Liver (tissue), 9 donors: ENCODE results near the gene IGSF8. TPM values are rescaled to one million over a fixed set of nuclear protein-coding genes. Genes with fewer than 3 reads are reported as not detected.

Experiments used
- DNase-seq: peaks from one replicate; pipeline ENCODE4 v3.0.0-alpha.2; 2017; ENCODE audit warnings: low spot score
- H3K27ac ChIP-seq, 2 donors: one replicate each; pipeline ENCODE4 v1.7.0; 2013; ENCODE audit warnings: inconsistent platforms in 2 of 2, low read length in 2 of 2, control low read depth in 1 of 2, low read depth in 1 of 2, mild to moderate bottlenecking in 1 of 2
- H3K27me3 ChIP-seq, 4 donors: one replicate each; pipeline versions ENCODE4 v1.6.1 to v1.7.0; 2013; ENCODE audit warnings: low read length in 3 of 4, inconsistent platforms in 1 of 4, mild to moderate bottlenecking in 1 of 4, moderate library complexity in 1 of 4; ENCODE audit not compliant: control insufficient read depth in 4 of 4, insufficient read depth in 4 of 4
- H3K36me3 ChIP-seq, 4 donors: one replicate each; pipeline versions ENCODE4 v1.6.1 to v1.7.0; 2013; ENCODE audit warnings: low read length in 3 of 4, mild to moderate bottlenecking in 3 of 4, low read depth in 1 of 4, moderate library complexity in 1 of 4; ENCODE audit not compliant: control insufficient read depth in 4 of 4, insufficient read depth in 3 of 4
- H3K4me1 ChIP-seq, 4 donors: one replicate each; pipeline versions ENCODE4 v1.6.1 to v1.7.0; 2013; ENCODE audit warnings: low read length in 3 of 4, mild to moderate bottlenecking in 3 of 4, moderate library complexity in 1 of 4; ENCODE audit not compliant: control insufficient read depth in 4 of 4, insufficient read depth in 4 of 4
- H3K4me3 ChIP-seq, 3 donors: one replicate each; pipeline versions ENCODE4 v1.6.1 to v1.7.0; 2013; ENCODE audit warnings: low read length in 3 of 3, control low read depth in 1 of 3, low read depth in 1 of 3, mild to moderate bottlenecking in 1 of 3
- H3K9ac ChIP-seq, 2 donors: one replicate each; pipeline ENCODE4 v1.7.0; 2013; ENCODE audit warnings: low read length in 2 of 2, mild to moderate bottlenecking in 2 of 2, moderate library complexity in 2 of 2, control low read depth in 1 of 2, low read depth in 1 of 2
- H3K9me3 ChIP-seq, 4 donors: one replicate each; pipeline versions ENCODE4 v1.6.1 to v1.7.0; 2013; ENCODE audit warnings: low read length in 3 of 4; ENCODE audit not compliant: control insufficient read depth in 4 of 4
- FOXA1 ChIP-seq: IDR thresholded peaks from 2 replicates; pipeline ENCODE4 v1.6.1; 2016; ENCODE audit warnings: antibody characterized with exemption
- FOXA2 ChIP-seq: IDR thresholded peaks from 2 replicates; pipeline ENCODE4 v1.6.1; 2016; ENCODE audit warnings: antibody characterized with exemption
- JUND ChIP-seq, 2 donors: IDR thresholded peaks; 2 replicates each; pipeline ENCODE4 v1.6.1; 2016; ENCODE audit warnings: antibody characterized with exemption in 2 of 2
- NR2F2 ChIP-seq: IDR thresholded peaks from 2 replicates; pipeline ENCODE4 v1.6.1; 2016; ENCODE audit warnings: antibody characterized with exemption
- RAD21 ChIP-seq, 2 donors: IDR thresholded peaks; 2 replicates each; pipeline ENCODE4 v1.6.1; 2016; ENCODE audit warnings: antibody characterized with exemption in 2 of 2, mild to moderate bottlenecking in 2 of 2
- REST ChIP-seq: IDR thresholded peaks from 2 replicates; pipeline ENCODE4 v1.6.1; 2016; ENCODE audit warnings: antibody characterized with exemption, mild to moderate bottlenecking
- SP1 ChIP-seq: IDR thresholded peaks from 2 replicates; pipeline ENCODE4 v1.6.1; 2018; ENCODE audit warnings: antibody characterized with exemption, mild to moderate bottlenecking
- TAF1 ChIP-seq: conservative IDR thresholded peaks from 2 replicates; pipeline ENCODE4 v1.6.1; 2016; ENCODE audit warnings: antibody characterized with exemption, mild to moderate bottlenecking
- WGBS: extraction: QIAGEN DNeasy Blood & Tissue Kit; methylation state at CpG from one replicate; pipeline ENCODE4 v1.1.7; 2013; 5-methylcytosine and 5-hydroxymethylcytosine counted together
- polyA plus RNA-seq, 2 donors: library from polyadenylated mRNA; stranded (reverse) in 1 of 2; unstranded in 1 of 2; fragments of 200-250 nt in 1 of 2; fragments of >200 nt in 1 of 2; fragmentation: Nextera tagmentation in 1 of 2; extraction: Ambion mirVana in 1 of 2; gene quantifications; one replicate each; pipeline versions ENCODE4 v1.2.1 to v1.2.3, GENCODE V29; 2013 to 2015
- total RNA-seq, 2 donors: library from RNA; depleted of rRNA; stranded (reverse); fragments of >200 nt; gene quantifications; one replicate each; pipeline ENCODE4 v1.2.3, GENCODE V29; 2014
- TF ChIP-seq, protein P1 (sequence below): IDR thresholded peaks from 2 replicates; pipeline ENCODE4 v1.6.1; 2016; ENCODE audit warnings: antibody characterized with exemption
- TF ChIP-seq, protein P2 (sequence below): fragments of 150-350 bp; IDR thresholded peaks from 2 replicates; pipeline ENCODE4 v1.5.1; 2017; ENCODE audit warnings: improper control_type of control experiment, low read depth, low read length; ENCODE audit not compliant: missing input control
- TF ChIP-seq, protein P3 (sequence below): IDR thresholded peaks from 2 replicates; pipeline ENCODE4 v1.6.1; 2016; ENCODE audit warnings: antibody characterized with exemption
- donor health status: healthy.
- donor health status: healthy.
- donor health status: healthy.
- donor health status: healthy.
- donor health status: healthy.

IGSF8 gene
- total and polyA plus RNA-seq, 4 donors: 9.8 to 24.3 (median 20.3) TPM

- no peaks in the 10 kb centered on the region for H3K9me3 ChIP-seq
- H3K4me3 ChIP-seq: no peak overlapping the region
- WGBS: 59% methylated on average over 6 of the region's 6 CpGs
- H3K36me3 ChIP-seq: no peaks in the 10 kb centered on the region
- TF ChIP-seq, protein P1, sequence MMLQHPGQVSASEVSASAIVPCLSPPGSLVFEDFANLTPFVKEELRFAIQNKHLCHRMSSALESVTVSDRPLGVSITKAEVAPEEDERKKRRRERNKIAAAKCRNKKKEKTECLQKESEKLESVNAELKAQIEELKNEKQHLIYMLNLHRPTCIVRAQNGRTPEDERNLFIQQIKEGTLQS: no peak
- TF ChIP-seq NR2F2: no peak
- no peak for TF ChIP-seq JUND (IDR thresholded peaks at IDR 0.05)
- TF ChIP-seq, protein P2, sequence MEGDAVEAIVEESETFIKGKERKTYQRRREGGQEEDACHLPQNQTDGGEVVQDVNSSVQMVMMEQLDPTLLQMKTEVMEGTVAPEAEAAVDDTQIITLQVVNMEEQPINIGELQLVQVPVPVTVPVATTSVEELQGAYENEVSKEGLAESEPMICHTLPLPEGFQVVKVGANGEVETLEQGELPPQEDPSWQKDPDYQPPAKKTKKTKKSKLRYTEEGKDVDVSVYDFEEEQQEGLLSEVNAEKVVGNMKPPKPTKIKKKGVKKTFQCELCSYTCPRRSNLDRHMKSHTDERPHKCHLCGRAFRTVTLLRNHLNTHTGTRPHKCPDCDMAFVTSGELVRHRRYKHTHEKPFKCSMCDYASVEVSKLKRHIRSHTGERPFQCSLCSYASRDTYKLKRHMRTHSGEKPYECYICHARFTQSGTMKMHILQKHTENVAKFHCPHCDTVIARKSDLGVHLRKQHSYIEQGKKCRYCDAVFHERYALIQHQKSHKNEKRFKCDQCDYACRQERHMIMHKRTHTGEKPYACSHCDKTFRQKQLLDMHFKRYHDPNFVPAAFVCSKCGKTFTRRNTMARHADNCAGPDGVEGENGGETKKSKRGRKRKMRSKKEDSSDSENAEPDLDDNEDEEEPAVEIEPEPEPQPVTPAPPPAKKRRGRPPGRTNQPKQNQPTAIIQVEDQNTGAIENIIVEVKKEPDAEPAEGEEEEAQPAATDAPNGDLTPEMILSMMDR: no peak
- TF ChIP-seq FOXA1: no peak
- TF ChIP-seq FOXA2: no peak
- TF ChIP-seq TAF1: no peak
- TF ChIP-seq RAD21 (IDR thresholded peaks at IDR 0.05): no peak
- H3K9ac ChIP-seq: no peak overlapping the region
- DNase-seq: no peak
- peaks cover 0 to 9% (median 5%) of the 10 kb centered on the region in 4 donors for H3K4me1 ChIP-seq
- H3K27ac ChIP-seq: no peak overlapping the region
- peaks cover 0 to 8% (median 3%) of the 10 kb centered on the region in 4 donors for H3K27me3 ChIP-seq
Observed at GRCh38 chr1:160080381-160081100, 17.9 kb downstream of the IGSF8 start.

- Histone ChIP-seq H3K9ac (no peak overlapping the region), H3K27me3 (peaks cover 0 to 8% (median 3%) of the 10 kb centered on the region in 4 donors), H3K9me3 (no peaks in the 10 kb centered on the region), H3K4me3 (no peak overlapping the region), H3K27ac (no peak overlapping the region), H3K36me3 (no peaks in the 10 kb centered on the region), H3K4me1 (peaks cover 0 to 9% (median 5%) of the 10 kb centered on the region in 4 donors)
- no peak for DNase-seq
- TF ChIP-seq REST (no peak), TAF1 (no peak), SP1 (no peak)
- TF ChIP-seq, protein P3, sequence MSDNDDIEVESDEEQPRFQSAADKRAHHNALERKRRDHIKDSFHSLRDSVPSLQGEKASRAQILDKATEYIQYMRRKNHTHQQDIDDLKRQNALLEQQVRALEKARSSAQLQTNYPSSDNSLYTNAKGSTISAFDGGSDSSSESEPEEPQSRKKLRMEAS: no peak
- 64% methylated on average over 4 of the region's 4 CpGs for WGBS
Observed at GRCh38 chr1:160079448-160079847, 19.0 kb downstream of the IGSF8 start.
